GF-D8 (cell line): ENCODE results near the gene CCDC38.

ENCODE experiments used
- DNase-seq: peaks from one replicate; lab custom pipeline; 2025; lab: John Stamatoyannopoulos, UW

CCDC38 gene

GRCh38 chr12:95836630-95837239 is 105.7 kb downstream of the CCDC38 start:
- no peak for DNase-seq

- DNase-seq: no peak
Observed at GRCh38 chr12:95836185-95836609, 106.2 kb downstream of the CCDC38 start.

DNA sequence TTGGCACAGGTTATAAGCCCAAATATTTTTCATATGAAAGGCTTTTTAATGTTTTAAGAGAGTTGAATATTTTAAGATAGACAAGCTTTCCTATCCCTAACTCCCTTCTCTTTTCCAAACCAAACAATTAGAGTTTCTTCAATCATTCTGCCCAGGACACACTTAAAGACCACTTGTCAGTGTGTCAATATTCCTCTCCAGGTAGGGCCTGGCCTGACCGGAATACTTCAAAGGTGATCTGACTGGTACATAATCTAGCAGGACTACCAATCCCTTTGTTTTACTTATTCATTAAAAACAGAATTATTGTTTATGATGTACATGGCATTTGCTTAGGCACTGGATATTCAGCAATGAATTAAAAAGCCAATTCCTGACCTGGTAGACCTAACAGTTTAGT is 107.8 kb downstream of the CCDC38 start:
- no peak for DNase-seq

DNA sequence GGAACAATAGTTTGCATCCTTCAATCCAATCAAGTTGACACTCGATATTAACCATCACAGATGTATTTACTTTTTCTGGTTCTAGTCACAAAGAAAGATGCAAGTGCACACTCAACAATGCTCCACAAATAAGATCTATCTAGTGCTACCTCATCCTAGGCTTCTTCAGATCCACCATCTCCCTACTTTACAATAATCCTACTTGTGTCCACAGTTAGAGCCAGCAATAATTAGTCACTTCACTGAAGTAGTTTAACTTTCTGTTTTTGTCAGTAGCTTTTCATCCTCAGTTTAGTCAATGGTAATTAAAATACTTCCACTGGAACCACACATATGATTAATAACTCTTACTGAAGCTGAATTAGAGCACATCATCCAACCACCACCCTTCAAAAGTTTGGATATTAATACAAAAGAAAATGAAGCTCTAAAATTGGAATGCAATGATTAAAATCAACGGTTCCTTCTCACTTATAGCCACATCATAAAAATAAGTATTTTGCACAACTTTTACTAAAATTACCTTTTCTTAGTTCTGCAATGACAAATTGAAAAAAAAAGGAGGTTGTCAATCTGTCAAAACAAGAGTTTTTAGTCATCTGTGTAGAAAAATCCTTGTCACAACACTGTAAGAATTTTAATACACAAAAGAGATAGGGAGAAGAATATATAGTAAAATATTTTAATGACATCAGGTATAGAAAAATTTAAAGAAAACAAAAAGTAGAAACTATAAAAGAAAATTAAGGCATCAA is 111.9 kb downstream of the CCDC38 start:
- DNase-seq: no peak

DNA sequence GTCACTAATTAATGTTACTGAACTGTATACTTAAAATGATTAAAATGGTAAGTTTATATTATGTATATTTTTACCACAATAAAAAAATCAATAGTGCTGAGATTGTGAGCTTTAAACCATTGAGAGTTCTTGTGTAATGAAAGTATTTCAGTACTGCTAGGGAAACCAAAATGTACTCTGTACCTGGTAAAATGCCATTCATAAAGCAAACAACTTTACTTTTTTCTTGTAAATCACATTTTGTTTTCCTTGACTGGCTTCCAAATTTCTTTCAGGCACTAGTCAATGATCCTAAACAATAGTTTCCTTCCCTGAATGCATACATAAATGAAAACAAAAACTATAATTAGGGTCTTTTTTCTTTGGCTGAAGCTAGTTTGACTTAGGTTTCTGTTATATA is 113.0 kb downstream of the CCDC38 start:
- DNase-seq: no peak

DNA sequence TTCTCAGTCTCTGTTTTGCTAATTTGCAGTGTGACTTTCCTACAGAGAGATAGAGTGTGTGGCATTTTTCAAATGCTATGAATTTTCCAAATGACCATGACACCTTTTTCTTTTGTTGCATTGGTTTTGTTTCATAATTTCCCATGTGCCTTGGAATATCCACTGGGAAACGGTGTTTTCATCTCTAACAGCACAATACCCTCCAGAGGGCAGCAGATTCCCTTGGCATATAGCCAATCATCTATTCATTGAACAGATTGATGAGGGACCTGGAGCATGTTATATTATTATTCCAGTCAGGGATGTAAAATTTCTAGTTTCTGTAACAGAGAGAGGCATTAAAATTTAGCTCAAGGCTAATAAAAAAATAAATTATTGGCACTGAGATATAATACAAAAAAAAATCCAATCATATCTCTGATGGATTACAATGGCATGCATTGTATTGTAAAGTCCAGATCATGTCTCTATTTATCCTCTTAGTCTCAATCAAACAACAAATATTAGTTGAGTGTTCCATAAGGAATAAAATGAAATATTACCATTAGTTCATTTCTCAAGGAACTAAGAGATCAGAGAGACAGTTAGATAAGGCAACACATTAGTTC is 122.2 kb downstream of the CCDC38 start:
- DNase-seq: no peak
